Measurements from ENCODE around the gene MYO16. TPM values are rescaled to one million over a fixed set of nuclear protein-coding genes. Genes with fewer than 3 reads are reported as not detected.
A peak's percentile ranks its signal among the peaks of the same experiment; 100 is the strongest.

Gene MYO16
- polyA plus RNA-seq, 2 of the 4 experiments (the other 2 are of a cell fraction): 0.03 to 0.06 TPM

DNA sequence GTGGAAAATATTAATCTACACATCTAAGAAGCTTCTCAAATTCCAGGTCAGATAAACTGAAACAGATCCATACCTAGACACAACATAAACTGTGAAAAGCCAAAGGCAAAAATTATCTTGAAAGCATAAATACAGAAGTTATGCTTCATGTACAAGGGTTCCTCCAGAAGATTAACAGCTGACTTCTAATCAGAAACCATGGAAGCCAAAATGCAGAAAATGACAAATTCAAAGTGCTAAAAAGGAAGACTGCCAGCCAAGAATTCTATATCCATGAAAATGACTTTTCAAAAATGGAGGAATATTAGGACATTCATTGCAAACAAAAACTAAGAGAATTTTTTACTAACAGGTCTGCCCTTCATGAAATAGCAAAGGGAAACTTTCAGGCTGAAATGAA, 72.8 kb downstream of the MYO16 start:
- ATAC-seq (no peak), DNase-seq (ENCODE audit: low read depth in 1 of 2, low spot score in 1 of 2) (no peak), FAIRE-seq (no peak)
- peaks cover 13% of the 10 kb centered on the region for H3K9me3 ChIP-seq
- CTCF ChIA-PET: no interaction called here
- H3K4me2 ChIP-seq: no peak overlapping the region
- H3K4me1 ChIP-seq: peaks cover 26% of the 10 kb centered on the region
- TF ChIP-seq TP53 (CRISPR knock-in tag; IDR thresholded peaks at IDR 0.05) (no peak), CHD2 (IDR thresholded peaks at IDR 0.05; ENCODE audit: low read length, partially characterized antibody) (no peak), BHLHE40 (IDR thresholded peaks at IDR 0.05; ENCODE audit: low read depth, low read length) (no peak), RAD21 (conservative IDR thresholded peaks at IDR 0.05 in 1 of 2, IDR thresholded peaks at IDR 0.05 in 1 of 2) (no peak), JUN (IDR thresholded peaks at IDR 0.05) (no peak), ZC3H11A (IDR thresholded peaks at IDR 0.05) (no peak), MYC (IDR thresholded peaks at IDR 0.05; ENCODE audit: borderline replicate concordance, low read length) (no peak), NFE2L2 (conservative IDR thresholded peaks at IDR 0.05; ENCODE audit: low read length) (no peak), MAZ (IDR thresholded peaks at IDR 0.05; ENCODE audit: borderline replicate concordance, low read depth, low read length) (no peak), TFCP2L1 (CRISPR knock-in tag; IDR thresholded peaks at IDR 0.05) (no peak)
- TF ChIP-seq, protein P1, sequence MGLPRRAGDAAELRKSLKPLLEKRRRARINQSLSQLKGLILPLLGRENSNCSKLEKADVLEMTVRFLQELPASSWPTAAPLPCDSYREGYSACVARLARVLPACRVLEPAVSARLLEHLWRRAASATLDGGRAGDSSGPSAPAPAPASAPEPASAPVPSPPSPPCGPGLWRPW (IDR thresholded peaks at IDR 0.05): no peak
- no peak overlapping the region for H3K4me3 ChIP-seq
- POLR2A ChIA-PET: no interaction called here
- no peak overlapping the region for H3K27ac ChIP-seq

DNA sequence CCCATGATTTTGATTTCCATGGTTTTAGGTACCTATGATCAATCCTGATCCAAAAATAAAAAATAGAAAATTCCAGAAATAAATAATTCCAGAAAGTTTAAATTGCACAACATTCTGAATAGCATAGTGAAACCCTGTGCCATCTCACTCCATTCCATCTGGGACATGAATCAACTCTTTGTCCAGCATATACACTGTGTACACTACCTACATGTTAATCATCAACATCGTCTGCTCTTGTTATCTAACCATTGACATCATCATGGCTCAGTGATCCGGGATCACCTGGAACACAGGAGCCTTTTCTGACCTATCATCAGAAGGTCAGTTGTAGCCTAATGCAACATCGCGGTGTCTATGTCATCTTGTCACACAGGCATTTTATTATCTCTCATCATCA, 75.6 kb downstream of the MYO16 start:
- WGBS (ENCODE audit: missing lambda C conversion rate): 5% methylated on average over 4 of the region's 4 CpGs
- POLR2A ChIA-PET: no interaction called here
- peak; percentile 11 to 80 for DNase-seq (ENCODE audit: low read depth in 1 of 2, low spot score in 1 of 2)

DNA sequence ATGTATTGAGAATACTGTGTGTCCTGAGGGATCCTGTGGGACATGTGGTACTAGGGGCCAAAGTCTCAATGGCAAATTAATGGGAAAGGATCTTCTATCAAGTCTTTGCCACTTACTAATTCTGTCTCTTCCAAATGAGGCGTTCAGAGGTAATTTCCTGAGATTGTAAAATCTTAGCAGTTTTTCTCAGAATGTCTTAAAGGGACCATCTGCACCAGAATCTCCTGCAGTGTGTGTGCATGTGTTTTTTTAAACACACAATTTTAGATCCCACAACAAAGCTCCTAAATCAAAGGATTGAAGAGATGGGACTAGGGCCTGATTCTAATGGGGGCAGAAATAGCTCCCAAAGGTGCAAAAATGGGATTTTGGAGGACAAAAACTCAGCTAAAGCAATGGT, 78.2 kb downstream of the MYO16 start:
- Histone ChIP-seq H3K4me1 (peaks cover 15% of the 10 kb centered on the region; the same call in 2 of the 3 replicates), H3K4me2 (no peak overlapping the region), H3K27ac (no peak overlapping the region), H3K4me3 (no peak overlapping the region), H3K9me3 (peaks cover 7% of the 10 kb centered on the region; the same call in 2 of the 3 replicates)
- ATAC-seq: no peak
- no peak for DNase-seq (ENCODE audit: low read depth in 1 of 2, low spot score in 1 of 2)
- CTCF ChIA-PET: interaction anchor here (1.6 kb wide), 1 partner anchor 365 kb away, joined by 4 read pairs; no protein-coding TSS in a partner anchor
- WGBS (ENCODE audit: missing lambda C conversion rate): 50% methylated on average over 1 of the region's 1 CpG
- TF ChIP-seq CHD4 (IDR thresholded peaks at IDR 0.05; ENCODE audit: borderline replicate concordance) (no peak), RCOR1 (IDR thresholded peaks at IDR 0.05; ENCODE audit: low read depth, low read length) (no peak)
- FAIRE-seq: no peak
- POLR2A ChIA-PET: no interaction called here

More for the DNA sequence above, 75.6 kb downstream of the MYO16 start:
- Histone ChIP-seq H3K27ac (peak overlapping the region in 1 of 2 experiments; percentile 55; a peak in 1 of 6 replicates), H3K4me2 (peak overlapping the region; percentile 47), H3K4me3 (no peak overlapping the region), H3K9me3 (peaks cover 13% of the 10 kb centered on the region), H3K4me1 (peaks cover 26% of the 10 kb centered on the region)
- no peak for FAIRE-seq
- TF ChIP-seq FOSL2 (IDR thresholded peaks at IDR 0.05): no peak
- peak; percentile 37; the same call in 1 of the 2 replicates for TF ChIP-seq FOSL2 (CRISPR knock-in tag; IDR thresholded peaks at IDR 0.05)
- no peak for TF ChIP-seq FOSB (CRISPR knock-in tag; IDR thresholded peaks at IDR 0.05)
- no peak for TF ChIP-seq NFE2L2 (conservative IDR thresholded peaks at IDR 0.05; ENCODE audit: low read length)
- TF ChIP-seq ATOH8 (CRISPR knock-in tag; IDR thresholded peaks at IDR 0.05; ENCODE audit: low read depth): no peak
- peak; percentile 46 for TF ChIP-seq GATA3 (IDR thresholded peaks at IDR 0.05; ENCODE audit: borderline replicate concordance)
- TF ChIP-seq JUNB (IDR thresholded peaks at IDR 0.05): peak; percentile 65
- peak; percentile 25 to 69; a peak in 2 of 4 replicates for TF ChIP-seq CEBPB (IDR thresholded peaks at IDR 0.05)
- TF ChIP-seq CBX8 (IDR thresholded peaks at IDR 0.05): no peak
- TF ChIP-seq EP300 (IDR thresholded peaks at IDR 0.05): peak; percentile 26 to 28; a peak in 1 of 5 replicates
- ATAC-seq: peak; percentile 79 to 93
- CTCF ChIA-PET: no interaction called here

DNA sequence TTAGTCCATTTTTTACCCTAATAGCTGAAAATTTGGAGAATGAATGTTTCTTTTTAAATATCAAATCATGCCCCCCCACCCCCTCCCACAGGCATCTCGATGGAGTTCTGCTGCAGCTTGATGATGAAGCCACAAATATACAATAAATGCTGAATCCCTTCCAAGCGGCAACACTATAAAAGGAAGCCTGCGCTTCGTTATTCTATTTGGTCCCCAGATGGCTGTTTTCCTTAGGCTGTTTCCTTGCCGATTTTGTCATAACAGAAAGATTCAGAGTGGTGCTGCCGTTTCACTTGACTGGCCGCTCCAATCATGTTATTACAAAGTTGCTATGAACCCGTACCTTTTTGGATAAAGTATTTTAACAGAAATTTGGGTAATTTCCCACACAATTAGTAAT, 79.5 kb downstream of the MYO16 start:
- Histone ChIP-seq H3K4me3 (no peak overlapping the region), H3K4me2 (no peak overlapping the region), H3K27ac (no peak overlapping the region), H3K4me1 (peaks cover 15% of the 10 kb centered on the region; the same call in 2 of the 3 replicates), H3K9me3 (no peaks in the 10 kb centered on the region)
- ChIA-PET CTCF (no interaction called here), POLR2A (no interaction called here)
- no peak for FAIRE-seq
- ATAC-seq: no peak
- 79% methylated on average over 8 of the region's 8 CpGs for WGBS (ENCODE audit: missing lambda C conversion rate)
- no peak for DNase-seq (ENCODE audit: low read depth in 1 of 2, low spot score in 1 of 2)
- no peak for TF ChIP-seq USF2 (IDR thresholded peaks at IDR 0.05)
- no peak for TF ChIP-seq ZFP36 (IDR thresholded peaks at IDR 0.05; ENCODE audit: borderline replicate concordance, partially characterized antibody)
- TF ChIP-seq ZSCAN20 (CRISPR knock-in tag; IDR thresholded peaks at IDR 0.05): no peak
- TF ChIP-seq ZC3H11A (IDR thresholded peaks at IDR 0.05): no peak
- no peak for TF ChIP-seq KDM5A (IDR thresholded peaks at IDR 0.05)
- no peak for TF ChIP-seq NFE2L2 (conservative IDR thresholded peaks at IDR 0.05; ENCODE audit: low read length)
- TF ChIP-seq TP53 (CRISPR knock-in tag; IDR thresholded peaks at IDR 0.05): no peak
- TF ChIP-seq RFX5 (IDR thresholded peaks at IDR 0.05): no peak
- TF ChIP-seq EP300 (IDR thresholded peaks at IDR 0.05): no peak
- no peak for TF ChIP-seq RNF2 (IDR thresholded peaks at IDR 0.05; ENCODE audit: borderline replicate concordance, low read depth)
- no peak for TF ChIP-seq HEYL (CRISPR knock-in tag; IDR thresholded peaks at IDR 0.05)
- TF ChIP-seq CHD4 (IDR thresholded peaks at IDR 0.05; ENCODE audit: borderline replicate concordance): no peak
- TF ChIP-seq, protein P1 (IDR thresholded peaks at IDR 0.05): no peak
- TF ChIP-seq ATOH8 (CRISPR knock-in tag; IDR thresholded peaks at IDR 0.05; ENCODE audit: low read depth): no peak
- no peak for TF ChIP-seq HOXB5 (CRISPR knock-in tag; IDR thresholded peaks at IDR 0.05)
- no peak for TF ChIP-seq FOSL2 (IDR thresholded peaks at IDR 0.05)
- no peak for TF ChIP-seq FOSL2 (CRISPR knock-in tag; IDR thresholded peaks at IDR 0.05)
